Endothelial cell of umbilical vein (primary cell): Measurements from ENCODE around the gene GALNT9. TPM values are rescaled to one million over a fixed set of nuclear protein-coding genes. Genes with fewer than 3 reads are reported as not detected.

Experiments used
- BruUV-seq: library from RNA; stranded (reverse); fragments of 400-500 nt; replicated peaks from 2 replicates; lab custom pipeline; 2021; lab: Mats Ljungman, UMichigan
- CTCF ChIA-PET: fragments of 300-600, 350-600 bp; sonication (Branson Sonifier 250); formaldehyde crosslinking; loops from one replicate; lab custom pipeline; 2021; ENCODE audit warnings: antibody characterized with exemption, inconsistent platforms; lab: Charles Lee
- POLR2A ChIA-PET: fragments of 300-600, 350-600 bp; sonication (Branson Sonifier 250); formaldehyde crosslinking; loops from one replicate; lab custom pipeline; 2021; ENCODE audit warnings: antibody characterized with exemption, inconsistent platforms; lab: Charles Lee
- DNase-seq: peaks from one replicate; pipeline ENCODE4 v3.0.0-alpha.2; 2011; ENCODE audit warnings: low read depth, low spot score
- FAIRE-seq: peaks from 2 replicates; lab custom pipeline; 2011; peaks lifted over from hg19 to GRCh38; lab: Jason Lieb, UNC
- H2AFZ ChIP-seq: 2 replicates; pipeline ENCODE4 v1.6.0; 2012; ENCODE audit warnings: low read depth, low read length, control low read depth, inconsistent platforms
- H3K27ac ChIP-seq: 2 replicates; pipeline ENCODE4 v1.5.1; 2011; ENCODE audit warnings: low read depth, mild to moderate bottlenecking, control low read depth, low read length, moderate library complexity; ENCODE audit not compliant: insufficient read depth
- H3K27me3 ChIP-seq, 2 experiments: 2 replicates each; pipeline versions ENCODE4 v1.6.0 to v1.6.1; 2011; ENCODE audit warnings: low read length in 2 of 2, mixed read lengths in 1 of 2; ENCODE audit not compliant: control insufficient read depth in 2 of 2, insufficient read depth in 2 of 2
- H3K36me3 ChIP-seq, 2 experiments: 2 replicates in 1 of 2; 3 replicates in 1 of 2; pipeline ENCODE4 v1.5.1; 2011; ENCODE audit warnings: low read length in 2 of 2, mild to moderate bottlenecking in 1 of 2, moderate library complexity in 1 of 2; ENCODE audit not compliant: control insufficient read depth in 2 of 2, insufficient read depth in 2 of 2; ENCODE audit errors: extremely low read depth in 1 of 2
- H3K4me1 ChIP-seq: 3 replicates; pipeline ENCODE4 v1.5.1; 2011; ENCODE audit warnings: mild to moderate bottlenecking, low read length; ENCODE audit not compliant: control insufficient read depth, insufficient read depth; ENCODE audit errors: extremely low read depth
- H3K4me2 ChIP-seq: 2 replicates; pipeline ENCODE4 v1.6.1; 2011; ENCODE audit warnings: low read length, control low read depth, mixed read lengths; ENCODE audit not compliant: insufficient read depth
- H3K4me3 ChIP-seq, 3 experiments: fragments of 200-600 bp in 1 of 3; sonication (generic), shearing (Covaris generic) in 1 of 3; replicated peaks in 1 of 3; 2 replicates each; pipeline ENCODE4 v1.5.1; 2011 to 2016; ENCODE audit warnings: control low read depth in 3 of 3, low read length in 3 of 3, mild to moderate bottlenecking in 2 of 3, inconsistent platforms in 1 of 3, low read depth in 1 of 3, moderate library complexity in 1 of 3; ENCODE audit not compliant: insufficient read depth in 1 of 3
- H3K79me2 ChIP-seq: 2 replicates; pipeline ENCODE4 v1.6.0; 2012; ENCODE audit warnings: low read length, inconsistent platforms; ENCODE audit not compliant: control insufficient read depth, insufficient read depth
- H3K9ac ChIP-seq: replicated peaks from 2 replicates; pipeline ENCODE3; 2011; ENCODE audit warnings: low read length, control low read depth; ENCODE audit not compliant: insufficient read depth; ENCODE audit errors: extremely low read depth
- H3K9me1 ChIP-seq: replicated peaks from 3 replicates; pipeline ENCODE4 v1.6.0; 2011; ENCODE audit warnings: mild to moderate bottlenecking, low read length; ENCODE audit not compliant: control insufficient read depth, insufficient read depth; ENCODE audit errors: extremely low read depth
- H3K9me3 ChIP-seq: replicated peaks from 2 replicates; pipeline ENCODE4 v1.5.1; 2012; ENCODE audit warnings: low read length, inconsistent platforms; ENCODE audit not compliant: control insufficient read depth, insufficient read depth
- H4K20me1 ChIP-seq: replicated peaks from 2 replicates; pipeline ENCODE3; 2011; ENCODE audit warnings: mild to moderate bottlenecking, low read length; ENCODE audit not compliant: control insufficient read depth, insufficient read depth; ENCODE audit errors: extremely low read depth
- EZH2 ChIP-seq: IDR thresholded peaks from 2 replicates; pipeline ENCODE4 v1.6.1; 2012; ENCODE audit warnings: borderline replicate concordance, low read depth, mild to moderate bottlenecking, moderate library complexity, low read length, inconsistent platforms; ENCODE audit not compliant: severe bottlenecking
- FOS ChIP-seq: IDR thresholded peaks from 2 replicates; pipeline ENCODE4 v1.6.1; 2011; ENCODE audit warnings: mild to moderate bottlenecking, low read length, moderate library complexity, borderline replicate concordance; ENCODE audit not compliant: insufficient read depth
- GATA2 ChIP-seq: IDR thresholded peaks from 2 replicates; pipeline ENCODE4 v1.7.0; 2011; ENCODE audit warnings: low read depth, mild to moderate bottlenecking, moderate library complexity, mixed read lengths, low read length; ENCODE audit not compliant: insufficient read length, insufficient read depth
- JUN ChIP-seq: IDR thresholded peaks from 2 replicates; pipeline ENCODE4 v1.6.1; 2011; ENCODE audit warnings: borderline replicate concordance, low read depth; ENCODE audit not compliant: insufficient read length, insufficient read depth
- MYC ChIP-seq: IDR thresholded peaks from one replicate; pipeline ENCODE4 v1.6.1; 2011; ENCODE audit warnings: mild to moderate bottlenecking, low read depth, low read length
- POLR2A ChIP-seq: IDR thresholded peaks from 2 replicates; pipeline ENCODE4 v1.6.1; 2012; ENCODE audit warnings: low read depth, mild to moderate bottlenecking, control low read depth, low read length
- POLR2AphosphoS5 ChIP-seq: IDR thresholded peaks from 2 replicates; pipeline ENCODE4 v1.6.1; 2012; ENCODE audit warnings: low read depth, mild to moderate bottlenecking, control low read depth, low read length, moderate library complexity; ENCODE audit not compliant: insufficient read depth
- dilution Hi-C: fragments of 300-500 bp; cut with MboI; formaldehyde crosslinking; loops from one replicate; pipeline ENCODE4 v1.15.0; 2019; ENCODE audit warnings: low sequenced_read_pairs; ENCODE audit not compliant: extremely low pct_ligation_motif_present
- intact Hi-C: fragments of 100-400 bp; cut with micrococcal nuclease; formaldehyde crosslinking; loops from one replicate; pipeline ENCODE4 v1.10.0; 2022
- polyA plus RNA-seq, 4 experiments: library from polyadenylated mRNA; depleted of rRNA in 3 of 4; stranded (reverse) in 3 of 4; unstranded in 1 of 4; fragments of >200 nt; gene quantifications; 2 replicates each; pipeline versions ENCODE4 v1.2.1 to v1.2.3, GENCODE V29; 2011 to 2012; ENCODE audit warnings: missing spikeins in 1 of 4
- total RNA-seq: library from RNA; stranded (reverse); gene quantifications from 2 replicates; pipeline ENCODE4 v1.2.3, GENCODE V29; 2021
- TF ChIP-seq, protein P1 (sequence below), 2 donors: IDR thresholded peaks; 1 replicate in 1 of 2; 2 replicates in 1 of 2; pipeline ENCODE4 v1.5.1; 2011; ENCODE audit warnings: low read length in 2 of 2, mild to moderate bottlenecking in 2 of 2, moderate library complexity in 2 of 2, control low read depth in 1 of 2, inconsistent platforms in 1 of 2, low read depth in 1 of 2; ENCODE audit not compliant: insufficient read depth in 1 of 2; ENCODE audit errors: extremely low read depth in 1 of 2
- TF ChIP-seq, protein P2 (sequence below): IDR thresholded peaks from 2 replicates; pipeline ENCODE4 v1.6.1; 2011; ENCODE audit not compliant: insufficient read depth, insufficient read length

The GALNT9 gene
- total and polyA plus RNA-seq, 2 donors (not counting 3 experiments of a cell fraction or from before 2014, with no cell fraction given) = 0.14 to 0.73 TPM

DNA sequence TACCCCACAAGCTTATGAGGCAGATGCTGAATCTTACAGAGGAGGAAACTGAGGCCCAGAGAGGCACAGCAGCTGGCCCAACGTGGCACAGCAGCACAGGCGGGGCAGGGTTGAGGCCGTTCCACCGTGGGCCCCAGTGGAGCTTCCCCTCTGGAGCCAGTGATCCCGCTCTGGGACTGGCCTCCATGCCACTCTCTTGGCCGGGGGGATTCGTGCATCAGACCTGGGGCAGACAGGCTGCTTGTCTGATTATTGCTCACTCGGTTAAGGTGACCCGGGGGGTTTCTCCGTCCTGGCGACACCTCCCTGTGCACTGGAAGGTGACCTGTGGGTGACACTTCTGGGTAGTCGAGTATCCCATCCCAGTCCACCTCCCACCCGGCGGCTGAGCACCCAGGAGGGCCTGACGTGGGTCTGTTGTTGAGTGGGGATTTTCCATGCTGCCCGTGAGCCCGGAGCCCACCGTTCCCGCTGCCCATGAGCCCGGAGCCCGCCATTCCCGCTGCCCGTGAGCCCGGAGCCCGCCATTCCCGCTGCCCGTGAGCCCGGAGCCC is 157.3 kb downstream of the GALNT9 start:
- no peak overlapping the region for H3K9ac ChIP-seq
- FAIRE-seq (no peak), DNase-seq (no peak)
- POLR2A ChIA-PET = no interaction called here
- no peaks in the 10 kb centered on the region for H3K79me2 ChIP-seq
- no TSS peak for BruUV-seq
- peaks cover 0 to 2% of the 10 kb centered on the region in 2 experiments for H3K27me3 ChIP-seq
- H3K4me3 ChIP-seq = no peak overlapping the region
- dilution Hi-C loops (no loop called here), intact Hi-C loops (no loop called here)
- no peak overlapping the region for H2AFZ ChIP-seq
- TF ChIP-seq GATA2 (no peak), JUN (no peak), FOS (no peak), EZH2 (no peak), POLR2AphosphoS5 (no peak), POLR2A (no peak), MYC (no peak)
- TF ChIP-seq, protein P1, sequence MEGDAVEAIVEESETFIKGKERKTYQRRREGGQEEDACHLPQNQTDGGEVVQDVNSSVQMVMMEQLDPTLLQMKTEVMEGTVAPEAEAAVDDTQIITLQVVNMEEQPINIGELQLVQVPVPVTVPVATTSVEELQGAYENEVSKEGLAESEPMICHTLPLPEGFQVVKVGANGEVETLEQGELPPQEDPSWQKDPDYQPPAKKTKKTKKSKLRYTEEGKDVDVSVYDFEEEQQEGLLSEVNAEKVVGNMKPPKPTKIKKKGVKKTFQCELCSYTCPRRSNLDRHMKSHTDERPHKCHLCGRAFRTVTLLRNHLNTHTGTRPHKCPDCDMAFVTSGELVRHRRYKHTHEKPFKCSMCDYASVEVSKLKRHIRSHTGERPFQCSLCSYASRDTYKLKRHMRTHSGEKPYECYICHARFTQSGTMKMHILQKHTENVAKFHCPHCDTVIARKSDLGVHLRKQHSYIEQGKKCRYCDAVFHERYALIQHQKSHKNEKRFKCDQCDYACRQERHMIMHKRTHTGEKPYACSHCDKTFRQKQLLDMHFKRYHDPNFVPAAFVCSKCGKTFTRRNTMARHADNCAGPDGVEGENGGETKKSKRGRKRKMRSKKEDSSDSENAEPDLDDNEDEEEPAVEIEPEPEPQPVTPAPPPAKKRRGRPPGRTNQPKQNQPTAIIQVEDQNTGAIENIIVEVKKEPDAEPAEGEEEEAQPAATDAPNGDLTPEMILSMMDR (IDR thresholded peaks at IDR 0.05; ENCODE audit: extremely low read depth in 1 of 2, insufficient read depth in 1 of 2, low read depth in 1 of 2, low read length in 2 of 2) = no peak
- TF ChIP-seq, protein P2, sequence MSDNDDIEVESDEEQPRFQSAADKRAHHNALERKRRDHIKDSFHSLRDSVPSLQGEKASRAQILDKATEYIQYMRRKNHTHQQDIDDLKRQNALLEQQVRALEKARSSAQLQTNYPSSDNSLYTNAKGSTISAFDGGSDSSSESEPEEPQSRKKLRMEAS = no peak
- H3K4me1 ChIP-seq = no peaks in the 10 kb centered on the region
- H3K9me3 ChIP-seq = no peaks in the 10 kb centered on the region
- no peak overlapping the region for H3K27ac ChIP-seq
- H4K20me1 ChIP-seq = no peaks in the 10 kb centered on the region
- CTCF ChIA-PET = interaction anchor here (1.5 kb wide), 1 partner anchor 18 kb away, joined by 9 read pairs; no protein-coding TSS in a partner anchor
- H3K36me3 ChIP-seq = no peaks in the 10 kb centered on the region
- H3K9me1 ChIP-seq = no peaks in the 10 kb centered on the region
- no peak overlapping the region for H3K4me2 ChIP-seq
